PC-9 (cell line): Measurements from ENCODE around the gene ZKSCAN8. TPM values are rescaled to one million over a fixed set of nuclear protein-coding genes. Genes with fewer than 3 reads are reported as not detected.

ENCODE experiments used
- BruUV-seq: library from RNA; stranded (reverse); fragments of 400-500 nt; replicated peaks from 2 replicates; lab custom pipeline; 2021; lab: Mats Ljungman, UMichigan
- CTCF ChIA-PET: fragments of 300-600 bp; sonication (Branson Sonifier 250); formaldehyde crosslinking; loops from one replicate; lab custom pipeline; 2022; ENCODE audit warnings: antibody characterized with exemption; lab: Charles Lee
- POLR2A ChIA-PET: fragments of 300-600 bp; sonication (Branson Sonifier 250); formaldehyde crosslinking; loops from one replicate; lab custom pipeline; 2022; ENCODE audit warnings: antibody characterized with exemption; ENCODE audit not compliant: unreplicated experiment; lab: Charles Lee
- DNase-seq, 2 experiments: peaks; one replicate each; pipeline versions ENCODE4 v3.0.0 to v3.0.0-alpha.2; 2015 to 2022; ENCODE audit warnings: mixed read lengths in 1 of 2
- H2AFZ ChIP-seq: fragments of 200-600 bp; sonication (generic); 2 replicates; pipeline ENCODE4 v1.8.1; 2017; ENCODE audit warnings: antibody characterized with exemption
- H3F3A ChIP-seq: fragments of 200-600 bp; sonication (generic); 2 replicates; pipeline ENCODE4 v1.8.1; 2017; ENCODE audit warnings: antibody characterized with exemption, mild to moderate bottlenecking, low read depth; ENCODE audit not compliant: insufficient read depth
- H3K27ac ChIP-seq: fragments of 200-600 bp; sonication (generic); 2 replicates; pipeline ENCODE4 v1.6.1; 2016; ENCODE audit warnings: mixed run types
- H3K27me3 ChIP-seq: fragments of 200-600 bp; sonication (generic); 2 replicates; pipeline ENCODE4 v1.6.1; 2016; ENCODE audit warnings: low read depth, mixed run types; ENCODE audit not compliant: insufficient read depth
- H3K36me3 ChIP-seq: fragments of 200-600 bp; sonication (generic); 2 replicates; pipeline ENCODE4 v1.6.1; 2016; ENCODE audit warnings: low read depth, mixed run types
- H3K4me1 ChIP-seq: fragments of 200-600 bp; sonication (generic); replicated peaks from 2 replicates; pipeline ENCODE4 v1.6.1; 2016; ENCODE audit warnings: mixed run types; ENCODE audit not compliant: insufficient read depth
- H3K4me2 ChIP-seq: fragments of 200-600 bp; sonication (generic); 2 replicates; pipeline ENCODE4 v1.6.1; 2017; ENCODE audit warnings: mixed run types
- H3K4me3 ChIP-seq: fragments of 200-600 bp; sonication (generic); 2 replicates; pipeline ENCODE4 v1.6.1; 2016; ENCODE audit warnings: mixed run types
- H3K79me2 ChIP-seq: fragments of 200-600 bp; sonication (generic); 2 replicates; pipeline ENCODE4 v1.6.1; 2017; ENCODE audit warnings: low read depth, mixed run types
- H3K9me2 ChIP-seq: fragments of 200-600 bp; sonication (generic); 2 replicates; pipeline ENCODE4 v1.8.1; 2017; ENCODE audit warnings: mild to moderate bottlenecking; ENCODE audit not compliant: insufficient read depth
- H3K9me3 ChIP-seq: fragments of 200-600 bp; sonication (generic); 2 replicates; pipeline ENCODE4 v1.8.1; 2016; ENCODE audit warnings: low read depth; ENCODE audit not compliant: insufficient read depth
- H4K20me1 ChIP-seq: fragments of 200-600 bp; sonication (generic); 2 replicates; pipeline ENCODE4 v1.8.1; 2017; ENCODE audit not compliant: insufficient read depth
- EZH2 ChIP-seq: fragments of 200-600 bp; sonication (generic); IDR thresholded peaks from 2 replicates; pipeline ENCODE4 v1.8.0; 2017; ENCODE audit warnings: antibody characterized with exemption, low read depth
- intact Hi-C: fragments of 100-400 bp; cut with micrococcal nuclease; formaldehyde crosslinking; loops from one replicate; pipeline ENCODE4 v1.10.0; 2022; ENCODE audit not compliant: unreplicated experiment
- total RNA-seq: library from RNA; stranded (reverse); gene quantifications from 2 replicates; pipeline ENCODE4 v1.2.3, GENCODE V29; 2021
- TF ChIP-seq, protein P1 (sequence below): fragments of 200-600 bp; sonication (generic); conservative IDR thresholded peaks from 2 replicates; pipeline ENCODE4 v1.6.1; 2017; ENCODE audit warnings: mixed run types, antibody characterized with exemption, mild to moderate bottlenecking, moderate library complexity

ZKSCAN8 gene
- total RNA-seq, 1 experiment from 2014 or later, result 31.5 TPM

DNA sequence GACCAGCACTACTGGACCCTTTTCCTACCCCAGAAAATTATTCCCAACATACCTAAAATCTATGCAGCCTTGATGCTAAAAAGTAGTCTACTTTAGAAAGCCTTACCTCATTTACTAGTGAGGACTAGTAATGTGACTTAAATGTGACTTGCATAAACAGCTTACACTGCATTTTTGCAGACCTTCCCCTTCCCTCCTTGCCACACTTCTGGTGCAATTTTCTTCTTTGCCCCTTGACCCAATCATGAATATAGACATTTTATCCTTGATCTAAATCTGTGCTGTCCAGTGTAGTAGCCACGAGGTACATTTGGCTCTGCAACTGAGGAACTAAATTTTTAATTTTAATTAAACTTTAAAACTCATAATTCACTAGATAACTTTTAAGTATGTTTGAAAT, 7.0 kb upstream of the ZKSCAN8 start:
- intact Hi-C loops, result loop anchor here (1.0 to 10.0 kb wide), 3 partner anchors 222 to 450 kb away; partner anchors contain the start of gene ZSCAN12
- no peak overlapping the region for H2AFZ ChIP-seq
- no peak overlapping the region for H3K27ac ChIP-seq
- peaks cover 2% of the 10 kb centered on the region; the same call in 1 of the 2 replicates for H3K36me3 ChIP-seq
- H3F3A ChIP-seq, result peaks cover 4% of the 10 kb centered on the region; the same call in 1 of the 2 replicates
- POLR2A ChIA-PET, result interaction anchor here (0.6 kb wide), 1 partner anchor 239 kb away, joined by 3 read pairs; no protein-coding TSS in a partner anchor
- CTCF ChIA-PET, result no interaction called here
- BruUV-seq, result no TSS peak
- H3K79me2 ChIP-seq, result peaks cover 16% of the 10 kb centered on the region; the same call in 1 of the 2 replicates
- no peak for DNase-seq
- TF ChIP-seq, protein P1, sequence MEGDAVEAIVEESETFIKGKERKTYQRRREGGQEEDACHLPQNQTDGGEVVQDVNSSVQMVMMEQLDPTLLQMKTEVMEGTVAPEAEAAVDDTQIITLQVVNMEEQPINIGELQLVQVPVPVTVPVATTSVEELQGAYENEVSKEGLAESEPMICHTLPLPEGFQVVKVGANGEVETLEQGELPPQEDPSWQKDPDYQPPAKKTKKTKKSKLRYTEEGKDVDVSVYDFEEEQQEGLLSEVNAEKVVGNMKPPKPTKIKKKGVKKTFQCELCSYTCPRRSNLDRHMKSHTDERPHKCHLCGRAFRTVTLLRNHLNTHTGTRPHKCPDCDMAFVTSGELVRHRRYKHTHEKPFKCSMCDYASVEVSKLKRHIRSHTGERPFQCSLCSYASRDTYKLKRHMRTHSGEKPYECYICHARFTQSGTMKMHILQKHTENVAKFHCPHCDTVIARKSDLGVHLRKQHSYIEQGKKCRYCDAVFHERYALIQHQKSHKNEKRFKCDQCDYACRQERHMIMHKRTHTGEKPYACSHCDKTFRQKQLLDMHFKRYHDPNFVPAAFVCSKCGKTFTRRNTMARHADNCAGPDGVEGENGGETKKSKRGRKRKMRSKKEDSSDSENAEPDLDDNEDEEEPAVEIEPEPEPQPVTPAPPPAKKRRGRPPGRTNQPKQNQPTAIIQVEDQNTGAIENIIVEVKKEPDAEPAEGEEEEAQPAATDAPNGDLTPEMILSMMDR, result no peak
- TF ChIP-seq EZH2, result no peak
- no peak overlapping the region for H3K4me2 ChIP-seq
- no peaks in the 10 kb centered on the region for H4K20me1 ChIP-seq
- no peaks in the 10 kb centered on the region for H3K9me2 ChIP-seq
- no peak overlapping the region for H3K4me3 ChIP-seq
- H3K9me3 ChIP-seq, result no peaks in the 10 kb centered on the region
- H3K27me3 ChIP-seq, result no peaks in the 10 kb centered on the region
- peaks cover 18% of the 10 kb centered on the region for H3K4me1 ChIP-seq

DNA sequence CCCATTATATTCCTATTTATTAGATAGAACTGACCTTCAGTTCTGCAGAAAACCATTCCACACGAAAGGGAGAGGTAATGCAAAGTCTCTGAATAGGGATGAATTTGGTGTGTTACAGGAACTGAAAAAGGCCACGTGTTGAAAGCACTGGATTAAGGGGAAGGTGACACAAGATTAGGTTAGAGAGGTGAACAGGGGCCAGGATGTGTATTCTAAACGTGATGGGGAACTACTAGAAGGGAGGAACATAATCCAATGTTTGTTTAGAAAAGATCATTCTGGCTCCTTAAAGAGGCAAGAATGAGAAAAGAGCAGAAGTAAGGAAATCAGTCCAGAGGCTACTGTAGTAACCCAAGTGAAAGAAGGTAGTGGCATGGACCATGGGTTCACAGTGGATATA, 6.3 kb upstream of the ZKSCAN8 start:
- H2AFZ ChIP-seq, result no peak overlapping the region
- H3K4me3 ChIP-seq, result peak overlapping the region; percentile 84; the same call in 1 of the 2 replicates
- peaks cover 18% of the 10 kb centered on the region for H3K4me1 ChIP-seq
- POLR2A ChIA-PET, result no interaction called here
- H3K9me3 ChIP-seq, result no peaks in the 10 kb centered on the region
- CTCF ChIA-PET, result no interaction called here
- DNase-seq, result no peak
- no peaks in the 10 kb centered on the region for H3K27me3 ChIP-seq
- peaks cover 4% of the 10 kb centered on the region; the same call in 1 of the 2 replicates for H3F3A ChIP-seq
- H3K36me3 ChIP-seq, result no peaks in the 10 kb centered on the region
- peaks cover 16% of the 10 kb centered on the region; the same call in 1 of the 2 replicates for H3K79me2 ChIP-seq
- H4K20me1 ChIP-seq, result no peaks in the 10 kb centered on the region
- BruUV-seq, result no TSS peak
- TF ChIP-seq EZH2, result no peak
- TF ChIP-seq, protein P1, result no peak
- peak overlapping the region; percentile 91 for H3K4me2 ChIP-seq
- intact Hi-C loops, result loop anchor here (5.0 to 10.0 kb wide), 2 partner anchors 262 to 449 kb away; partner anchors contain the start of gene ZSCAN12
- H3K27ac ChIP-seq, result no peak overlapping the region
- H3K9me2 ChIP-seq, result no peaks in the 10 kb centered on the region

DNA sequence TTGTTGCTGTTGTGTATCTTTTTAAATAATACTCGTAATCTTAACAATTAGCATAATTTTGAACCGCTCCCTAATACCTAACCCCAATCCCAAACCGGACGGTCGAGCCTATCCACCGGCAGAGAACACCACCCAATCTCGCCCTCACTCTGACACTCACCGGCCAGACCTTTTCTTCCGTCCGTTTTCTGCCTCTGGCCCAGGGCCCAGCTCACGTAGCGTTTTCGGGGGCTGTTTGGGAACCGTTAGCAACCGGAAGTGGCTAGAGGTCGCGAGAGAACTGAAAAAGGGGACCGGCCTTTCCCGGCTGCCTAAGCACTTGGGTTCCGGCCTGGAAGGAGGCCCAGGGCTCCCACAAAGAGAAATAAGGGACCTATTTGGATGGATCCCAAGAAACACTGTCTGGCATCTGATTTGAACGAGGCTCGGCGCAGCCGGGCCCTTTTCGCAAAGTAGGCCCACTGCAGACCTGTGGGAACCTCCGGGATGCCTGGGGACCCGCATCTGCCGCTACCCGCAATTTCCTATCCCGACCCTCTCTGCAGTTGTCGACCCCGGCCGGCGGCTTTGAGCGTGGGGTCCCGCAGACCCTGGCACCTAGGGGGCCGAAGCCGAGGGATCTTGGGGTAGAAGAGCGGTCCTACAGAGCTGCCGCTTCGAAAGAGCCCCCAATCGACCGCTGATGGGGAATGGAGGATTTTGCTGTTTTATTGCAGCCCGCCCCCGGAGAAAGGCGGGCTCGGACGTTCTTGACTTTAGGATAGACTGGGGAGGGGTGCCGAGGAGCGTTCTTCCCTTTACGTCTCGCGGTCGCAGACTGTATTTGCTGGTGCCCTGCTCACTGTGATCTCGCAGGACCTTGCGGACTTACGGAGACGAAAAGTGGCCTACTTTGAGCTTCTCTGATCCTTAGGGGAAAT, 4.8 kb upstream of the ZKSCAN8 start:
- no TSS peak for BruUV-seq
- peaks cover 16% of the 10 kb centered on the region; the same call in 1 of the 2 replicates for H3K79me2 ChIP-seq

More for the DNA sequence above, 4.8 kb upstream of the ZKSCAN8 start:
- peak overlapping the region; percentile 100 for H2AFZ ChIP-seq
- intact Hi-C loops, result loop anchor here (1.0 to 10.0 kb wide), 6 partner anchors 33 to 448 kb away; partner anchors contain the start of genes ZKSCAN4, ZNF165, ZSCAN12 and ZSCAN9
- peak overlapping the region; percentile 91 for H3K4me2 ChIP-seq
- TF ChIP-seq, protein P1, result no peak
- TF ChIP-seq EZH2, result no peak
- POLR2A ChIA-PET, result interaction anchor here (0.5 to 0.7 kb wide), 2 partner anchors 246 to 1008 kb away, joined by 3 to 5 read pairs; no protein-coding TSS in a partner anchor
- peak overlapping the region; percentile 84 for H3K4me3 ChIP-seq
- no peaks in the 10 kb centered on the region for H3K36me3 ChIP-seq
- peak overlapping the region; percentile 17; the same call in 1 of the 2 replicates for H3K27ac ChIP-seq
- H4K20me1 ChIP-seq, result no peaks in the 10 kb centered on the region
- peaks cover 18% of the 10 kb centered on the region for H3K4me1 ChIP-seq
- H3F3A ChIP-seq, result peaks cover 4% of the 10 kb centered on the region; the same call in 1 of the 2 replicates
- no peaks in the 10 kb centered on the region for H3K9me2 ChIP-seq
- peak; percentile 77 to 87 for DNase-seq
- CTCF ChIA-PET, result no interaction called here
- H3K27me3 ChIP-seq, result no peaks in the 10 kb centered on the region
- no peaks in the 10 kb centered on the region for H3K9me3 ChIP-seq
